Stimulated activated CD8-positive, alpha-beta memory T cell treated with anti-CD3 and anti-CD28 coated beads, Interleukin-7, amount 100 ng/mL, for 4 hours (primary cell): ENCODE data around the gene CSF2.

Experiments used
- DNase-seq, 2 donors: peaks; one replicate each; pipeline ENCODE4 v3.0.0-alpha.2; 2020; ENCODE audit warnings: low read depth in 2 of 2

Gene CSF2

GRCh38 chr5:132054697-132055440 lies 18.7 kb upstream of the CSF2 start:
- no peak for DNase-seq

GRCh38 chr5:132055441-132055807 lies 18.2 kb upstream of the CSF2 start:
- no peak for DNase-seq

- peak; percentile 42 to 59 for DNase-seq
Observed at GRCh38 chr5:132055808-132056609, 17.6 kb upstream of the CSF2 start.

GRCh38 chr5:132056610-132057497 lies 16.7 kb upstream of the CSF2 start:
- DNase-seq, result no peak

GRCh38 chr5:132057498-132058255 lies 15.9 kb upstream of the CSF2 start:
- DNase-seq, result no peak

- DNase-seq, result no peak
Observed at GRCh38 chr5:132058646-132059042, 14.9 kb upstream of the CSF2 start.

- DNase-seq, result no peak
Observed at GRCh38 chr5:132059043-132059695, 14.4 kb upstream of the CSF2 start.

GRCh38 chr5:132059696-132060500 lies 13.7 kb upstream of the CSF2 start:
- DNase-seq, result no peak

- DNase-seq, result no peak
Observed at GRCh38 chr5:132060501-132061161, 13.0 kb upstream of the CSF2 start, which contains the start of gene IL3. Gene IL3 (plus strand): TSS chr5:132060655. CDS start chr5:132060707, 52 bp downstream.

GRCh38 chr5:132063090-132063911 lies 10.3 kb upstream of the CSF2 start:
- DNase-seq, result peak; percentile 58 to 71

GRCh38 chr5:132064140-132064539 lies 9.4 kb upstream of the CSF2 start:
- no peak for DNase-seq

- DNase-seq, result peak; percentile 54 to 59
Observed at GRCh38 chr5:132064738-132065331, 8.8 kb upstream of the CSF2 start.

GRCh38 chr5:132065351-132065937 lies 8.1 kb upstream of the CSF2 start:
- no peak for DNase-seq

GRCh38 chr5:132065951-132066701 lies 7.5 kb upstream of the CSF2 start:
- no peak for DNase-seq

- no peak for DNase-seq
Observed at GRCh38 chr5:132066871-132067270, 6.7 kb upstream of the CSF2 start.

- DNase-seq, result no peak
Observed at GRCh38 chr5:132067451-132067850, 6.1 kb upstream of the CSF2 start.
